H1 (cell line): ENCODE measurements around the gene YARS1. TPM values are rescaled to one million over a fixed set of nuclear protein-coding genes. Genes with fewer than 3 reads are reported as not detected.

Experiments used
- polyA plus RNA-seq, 7 experiments: library from polyadenylated mRNA; depleted of rRNA in 3 of 7; stranded (reverse) in 5 of 7; unstranded in 2 of 7; fragments of >200 nt in 5 of 7; fragments of 200-250 nt in 2 of 7; gene quantifications; 1 replicate in 5 of 7; 2 replicates in 1 of 7; 4 replicates in 1 of 7; pipeline versions ENCODE4 v1.2.1 to v1.2.3, GENCODE V29; 2011 to 2013; ENCODE audit warnings: missing spikeins in 2 of 7, mixed read lengths in 2 of 7
- total RNA-seq: library from RNA; stranded (reverse); fragmentation: NEBNext Ultra II Directional; extraction: Animal tissue kit (Norgen Biotek cat#: 25700); gene quantifications from 2 replicates; pipeline ENCODE4 v1.2.1, GENCODE V29; 2021

The YARS1 gene
- total and polyA plus RNA-seq, 2 of the 8 experiments (the other 6 are each of a cell fraction or from before 2014, with no cell fraction given) = 47.1 to 226 TPM

Other genes starting within 250 kb of the YARS1 start
- gene ZBTB8OS, start 166.8 kb downstream of the YARS1 start, total RNA-seq = 54.1 and 68.0 TPM in 2 replicates
- gene ZBTB8OS, start 166.8 kb downstream of the YARS1 start, polyA plus RNA-seq (2011; rRNA removed) = 33.5 and 74.2 TPM in 2 replicates
- gene RBBP4, start 166.2 kb downstream of the YARS1 start, total RNA-seq = 397 and 402 TPM in 2 replicates
- gene RBBP4, start 166.2 kb downstream of the YARS1 start, polyA plus RNA-seq (2011; rRNA removed) = 93.1 and 147 TPM in 2 replicates
- 0.17 TPM in 1 of 2 replicates, not detected in the other for gene SYNC, start 114.6 kb downstream of the YARS1 start, total RNA-seq
- 0.06 TPM in 1 of 2 replicates, not detected in the other for gene SYNC, start 114.6 kb downstream of the YARS1 start, polyA plus RNA-seq (2011; rRNA removed)
- gene S100PBP, start 295 bp upstream of the YARS1 start, total RNA-seq = 65.7 and 68.3 TPM in 2 replicates
- 22.4 and 43.8 TPM in 2 replicates for gene S100PBP, start 295 bp upstream of the YARS1 start, polyA plus RNA-seq (2011; rRNA removed)
- gene FNDC5, start 53.6 kb upstream of the YARS1 start, total RNA-seq = 0.94 and 2.0 TPM in 2 replicates
- gene FNDC5, start 53.6 kb upstream of the YARS1 start, polyA plus RNA-seq (2011; rRNA removed) = 1.8 and 3.2 TPM in 2 replicates
- 0.84 and 1.4 TPM in 2 replicates for gene HPCA, start 69.1 kb upstream of the YARS1 start, total RNA-seq
- gene HPCA, start 69.1 kb upstream of the YARS1 start, polyA plus RNA-seq (2011; rRNA removed) = 0.70 and 0.78 TPM in 2 replicates
- 7.3 and 9.5 TPM in 2 replicates for gene TMEM54, start 84.0 kb upstream of the YARS1 start, total RNA-seq
- gene TMEM54, start 84.0 kb upstream of the YARS1 start, polyA plus RNA-seq (2011; rRNA removed) = 58.7 and 85.7 TPM in 2 replicates
- 10.4 and 11.2 TPM in 2 replicates for gene RNF19B, start 147.5 kb upstream of the YARS1 start, total RNA-seq
- 9.2 and 9.8 TPM in 2 replicates for gene RNF19B, start 147.5 kb upstream of the YARS1 start, polyA plus RNA-seq (2011; rRNA removed)
- gene AK2, start 219.5 kb upstream of the YARS1 start, total RNA-seq = 127 and 137 TPM in 2 replicates
- 92.3 and 110 TPM in 2 replicates for gene AK2, start 219.5 kb upstream of the YARS1 start, polyA plus RNA-seq (2011; rRNA removed)